ENCODE measurements around the gene CD300LB.
A peak's percentile ranks its signal among the peaks of the same experiment; 100 is the strongest.
"Not testable (repeated sequence)": the region's sequence is repeated elsewhere in the genome, so short reads cannot be mapped to it uniquely, and the experiment has no call there.

The CD300LB gene

DNA sequence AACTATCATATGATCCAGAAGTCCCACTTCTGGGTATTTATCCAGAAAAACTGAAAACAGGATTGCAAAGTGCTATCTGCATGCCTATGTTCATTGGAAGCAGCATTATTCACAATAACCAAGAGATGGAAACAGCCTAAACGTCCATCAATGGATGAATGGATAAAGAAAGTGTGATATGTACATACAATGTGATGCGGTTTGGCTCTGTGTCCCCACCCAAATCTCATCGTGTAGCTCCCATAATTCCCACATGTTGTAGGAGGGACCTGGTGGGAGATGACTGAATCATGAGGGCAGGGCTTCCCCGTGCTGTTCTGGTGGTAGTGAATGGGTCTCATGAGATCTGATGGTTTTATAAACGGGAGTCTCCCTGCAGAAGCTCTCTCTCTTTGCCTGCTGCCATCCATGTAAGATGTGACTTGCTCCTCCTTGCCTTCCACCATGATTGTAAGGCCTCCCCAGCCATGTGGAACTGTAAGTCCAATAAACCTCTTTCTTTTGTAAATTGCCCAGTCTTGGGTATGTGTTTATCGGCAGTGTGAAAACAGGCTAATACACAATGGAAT lies 12.8 kb downstream of the CD300LB start:
- H3K4me3 ChIP-seq (ENCODE audit: insufficient read depth, low read depth, low read length); H3K4me1 ChIP-seq (ENCODE audit: control insufficient read depth, insufficient read depth, low read length); H3K27ac ChIP-seq (ENCODE audit: insufficient read depth, low read depth, low read length, poor library complexity, severe bottlenecking); H3K9me3 ChIP-seq (ENCODE audit: control insufficient read depth, low read length); H3K36me3 ChIP-seq (ENCODE audit: control insufficient read depth, insufficient read depth, low read length); H3K27me3 ChIP-seq (ENCODE audit: control insufficient read depth, insufficient read depth, low read length, poor library complexity, severe bottlenecking): not testable (repeated sequence)
- 85 to 88% methylated on average over 6 of the region's 6 CpGs for WGBS, 2 experiments

DNA sequence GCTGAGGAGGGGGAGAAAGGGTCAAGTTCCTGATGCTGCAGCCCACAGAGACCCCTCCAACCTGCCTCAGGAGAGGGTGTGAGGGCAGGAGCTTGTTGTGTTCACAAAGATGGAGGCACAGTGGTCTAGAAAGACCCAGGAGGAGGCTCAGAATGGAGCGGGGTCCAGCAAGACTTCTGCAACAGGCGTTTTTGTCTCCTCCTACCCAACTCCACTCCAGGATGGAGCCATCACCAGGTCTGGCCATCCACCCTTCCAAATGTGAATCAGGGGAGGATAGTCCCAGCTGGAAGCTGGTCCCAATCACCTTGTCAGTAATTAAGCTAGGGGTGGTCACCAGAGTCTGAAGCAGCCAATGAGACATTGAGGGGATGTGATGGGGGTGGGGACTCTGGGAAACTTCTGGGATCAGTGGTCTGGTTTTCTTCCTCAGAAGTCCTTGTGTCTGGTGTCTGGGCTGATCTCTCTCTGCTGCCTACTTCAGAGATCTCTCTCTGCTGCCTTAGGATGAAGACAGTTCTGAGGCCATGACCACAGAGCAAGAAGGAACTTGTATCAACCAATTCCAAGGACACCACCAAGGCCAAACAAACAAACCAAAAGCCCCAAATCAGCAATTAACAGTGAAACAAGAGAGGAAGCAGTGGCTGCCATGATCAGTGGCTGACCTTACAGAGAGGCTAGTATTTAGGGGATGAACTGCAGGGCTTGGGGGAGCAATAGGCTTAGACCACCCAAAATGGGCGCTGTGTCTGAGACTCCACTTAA lies 14.5 kb downstream of the CD300LB start:
- no peaks in the 10 kb centered on the region for H3K9me3 ChIP-seq (ENCODE audit: control insufficient read depth, low read length)
- no peak overlapping the region for H3K27ac ChIP-seq (ENCODE audit: insufficient read depth, low read depth, low read length, poor library complexity, severe bottlenecking)
- H3K4me3 ChIP-seq (ENCODE audit: insufficient read depth, low read depth, low read length), result no peak overlapping the region
- no peaks in the 10 kb centered on the region for H3K27me3 ChIP-seq (ENCODE audit: control insufficient read depth, insufficient read depth, low read length, poor library complexity, severe bottlenecking)
- WGBS, 2 experiments, result 81 to 83% methylated on average over 3 of the region's 3 CpGs
- H3K36me3 ChIP-seq (ENCODE audit: control insufficient read depth, insufficient read depth, low read length), result no peaks in the 10 kb centered on the region
- H3K4me1 ChIP-seq (ENCODE audit: control insufficient read depth, insufficient read depth, low read length), result no peaks in the 10 kb centered on the region

DNA sequence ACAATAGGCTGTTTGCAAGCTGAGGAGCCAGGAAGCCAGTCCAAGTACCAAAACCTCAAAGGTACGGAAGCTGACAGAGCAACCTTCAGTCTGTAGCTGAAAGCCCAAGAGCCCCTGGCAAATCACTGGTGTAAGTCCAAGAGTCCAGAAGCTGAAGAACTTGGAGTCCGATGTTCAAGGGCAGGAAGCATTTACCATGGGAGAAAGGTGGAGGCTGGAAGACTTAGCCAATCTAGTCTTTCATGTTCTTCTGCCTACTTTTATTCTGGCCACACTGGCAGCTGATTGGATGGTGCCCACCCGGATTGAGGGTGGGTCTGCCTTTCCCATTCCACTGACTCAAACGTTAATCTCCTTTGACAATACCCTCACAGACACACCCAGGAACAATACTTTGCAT lies 15.3 kb downstream of the CD300LB start:
- Histone ChIP-seq H3K36me3 (ENCODE audit: control insufficient read depth, insufficient read depth, low read length) (no peaks in the 10 kb centered on the region), H3K27me3 (ENCODE audit: control insufficient read depth, insufficient read depth, low read length, poor library complexity, severe bottlenecking) (no peaks in the 10 kb centered on the region), H3K27ac (ENCODE audit: insufficient read depth, low read depth, low read length, poor library complexity, severe bottlenecking) (no peak overlapping the region), H3K9me3 (ENCODE audit: control insufficient read depth, low read length) (no peaks in the 10 kb centered on the region), H3K4me3 (ENCODE audit: insufficient read depth, low read depth, low read length) (no peak overlapping the region), H3K4me1 (ENCODE audit: control insufficient read depth, insufficient read depth, low read length) (no peaks in the 10 kb centered on the region)
- WGBS, 2 experiments, result 76 to 79% methylated on average over 4 of the region's 4 CpGs

DNA sequence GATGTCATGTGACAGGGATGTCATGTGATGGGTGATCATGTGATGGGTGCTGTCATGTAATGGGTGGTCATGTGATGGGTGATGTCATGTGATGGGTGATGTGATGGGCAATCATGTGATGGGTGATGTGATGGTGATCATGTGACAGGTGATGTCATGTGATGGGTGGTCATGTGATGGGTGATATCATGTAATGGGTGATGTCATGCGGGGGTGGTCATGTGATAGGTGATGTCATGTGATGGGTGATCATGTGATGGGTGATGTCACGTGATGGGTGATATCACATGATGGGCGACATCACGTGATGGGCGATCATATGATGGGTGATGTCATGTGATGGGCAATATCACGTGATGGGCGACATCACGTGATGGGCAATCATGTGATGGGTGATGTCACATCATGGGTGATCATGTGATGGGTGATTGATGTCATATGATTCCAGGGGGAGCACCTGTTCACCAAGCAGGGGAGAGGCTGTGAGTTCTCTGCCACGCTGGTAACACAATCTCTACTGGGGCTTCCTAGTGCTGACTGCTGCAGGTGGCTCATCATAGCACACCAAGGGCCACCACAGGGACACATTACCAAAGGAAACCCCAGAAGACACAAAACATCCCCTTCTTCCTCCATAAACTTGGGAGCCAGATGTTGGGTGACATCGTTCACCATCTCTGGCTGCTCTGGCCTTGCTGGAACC lies 16.5 kb downstream of the CD300LB start:
- no peaks in the 10 kb centered on the region for H3K27me3 ChIP-seq (ENCODE audit: control insufficient read depth, insufficient read depth, low read length, poor library complexity, severe bottlenecking)
- H3K27ac ChIP-seq (ENCODE audit: insufficient read depth, low read depth, low read length, poor library complexity, severe bottlenecking), result no peak overlapping the region
- no peaks in the 10 kb centered on the region for H3K9me3 ChIP-seq (ENCODE audit: control insufficient read depth, low read length)
- 91 to 94% methylated on average over 10 of the region's 10 CpGs for WGBS, 2 experiments
- H3K4me1 ChIP-seq (ENCODE audit: control insufficient read depth, insufficient read depth, low read length), result no peaks in the 10 kb centered on the region
- H3K36me3 ChIP-seq (ENCODE audit: control insufficient read depth, insufficient read depth, low read length), result no peaks in the 10 kb centered on the region
- H3K4me3 ChIP-seq (ENCODE audit: insufficient read depth, low read depth, low read length), result no peak overlapping the region

DNA sequence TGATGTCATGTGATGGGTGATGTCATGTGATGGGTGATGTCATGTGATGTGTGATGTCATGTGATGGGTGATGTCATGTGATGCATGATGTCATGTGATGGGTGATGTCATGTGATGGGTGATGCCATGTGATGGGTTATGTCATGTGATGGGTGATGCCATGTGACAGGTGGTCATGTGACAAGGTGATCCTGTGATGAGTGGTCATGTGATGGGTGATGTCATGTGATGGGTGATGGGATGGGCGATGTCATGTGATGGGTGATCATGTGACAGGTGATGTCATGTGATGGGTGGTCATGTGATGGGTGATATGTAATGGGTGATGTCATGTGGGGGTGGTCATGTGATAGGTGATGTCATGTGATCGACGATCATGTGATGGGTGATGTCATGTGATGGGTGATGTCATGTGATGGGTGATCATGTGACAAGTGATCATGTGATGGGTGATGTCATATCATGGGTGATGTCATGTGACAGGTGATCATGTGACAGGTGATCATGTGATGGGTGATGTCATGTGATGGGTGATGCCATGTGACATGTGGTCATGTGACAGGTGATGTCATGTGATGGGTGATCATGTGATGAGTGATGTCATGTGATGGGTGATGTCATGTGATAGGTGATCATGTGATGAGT lies 17.2 kb downstream of the CD300LB start:
- H3K4me3 ChIP-seq (ENCODE audit: insufficient read depth, low read depth, low read length), result no peak overlapping the region
- no peaks in the 10 kb centered on the region for H3K4me1 ChIP-seq (ENCODE audit: control insufficient read depth, insufficient read depth, low read length)
- no peaks in the 10 kb centered on the region for H3K36me3 ChIP-seq (ENCODE audit: control insufficient read depth, insufficient read depth, low read length)
- WGBS, 2 experiments, result 93 to 96% methylated on average over 3 of the region's 3 CpGs
- no peaks in the 10 kb centered on the region for H3K27me3 ChIP-seq (ENCODE audit: control insufficient read depth, insufficient read depth, low read length, poor library complexity, severe bottlenecking)
- H3K27ac ChIP-seq (ENCODE audit: insufficient read depth, low read depth, low read length, poor library complexity, severe bottlenecking), result peak overlapping the region; percentile 28
- H3K9me3 ChIP-seq (ENCODE audit: control insufficient read depth, low read length), result no peaks in the 10 kb centered on the region

DNA sequence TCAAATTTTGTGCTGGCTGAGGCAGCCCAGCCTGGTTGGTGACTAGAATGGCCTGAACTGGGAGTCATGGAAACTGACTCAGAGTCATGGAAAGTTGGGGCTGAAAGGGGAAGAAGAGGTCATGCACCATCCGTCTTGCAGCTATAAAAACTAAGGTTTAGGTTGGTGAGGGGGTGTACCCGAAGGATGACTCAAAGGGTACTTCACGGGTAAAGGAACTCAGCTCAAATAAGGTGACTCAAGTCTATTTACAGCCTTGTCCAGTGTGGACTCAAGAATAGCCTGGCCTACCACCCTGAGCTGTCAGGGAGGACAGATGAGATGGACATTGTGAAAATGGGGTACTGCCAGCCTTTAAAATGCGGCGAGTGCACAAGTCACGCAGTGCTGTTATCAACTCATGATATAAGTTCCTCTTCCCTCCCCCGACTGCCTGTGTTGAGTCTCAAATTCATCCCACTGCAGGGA lies 18.6 kb downstream of the CD300LB start:
- Histone ChIP-seq H3K27me3 (ENCODE audit: control insufficient read depth, insufficient read depth, low read length, poor library complexity, severe bottlenecking) (no peaks in the 10 kb centered on the region), H3K27ac (ENCODE audit: insufficient read depth, low read depth, low read length, poor library complexity, severe bottlenecking) (no peak overlapping the region), H3K4me1 (ENCODE audit: control insufficient read depth, insufficient read depth, low read length) (no peaks in the 10 kb centered on the region), H3K4me3 (ENCODE audit: insufficient read depth, low read depth, low read length) (no peak overlapping the region), H3K9me3 (ENCODE audit: control insufficient read depth, low read length) (no peaks in the 10 kb centered on the region), H3K36me3 (ENCODE audit: control insufficient read depth, insufficient read depth, low read length) (no peaks in the 10 kb centered on the region)
- WGBS, 2 experiments, result 91 to 94% methylated on average over 7 of the region's 7 CpGs

DNA sequence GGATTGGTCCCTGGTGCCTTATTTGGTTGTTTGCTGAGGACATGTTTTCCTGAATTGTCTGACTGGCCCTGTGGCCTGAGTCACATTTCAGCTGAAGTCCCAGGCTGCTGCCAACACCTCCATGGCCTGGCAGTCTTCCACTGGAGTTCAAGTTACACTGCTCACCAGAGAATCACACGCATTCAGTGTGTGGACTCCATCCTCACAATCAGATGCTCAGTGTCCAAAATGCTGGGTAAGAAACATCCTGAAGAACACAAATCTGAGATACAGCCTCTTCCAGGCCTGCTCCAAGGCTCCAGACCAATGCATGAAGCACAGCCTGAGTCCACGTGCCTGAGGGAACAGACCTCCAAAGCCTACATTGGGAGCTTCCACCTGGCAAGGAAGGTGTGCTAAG lies 19.2 kb downstream of the CD300LB start:
- Histone ChIP-seq H3K4me3 (ENCODE audit: insufficient read depth, low read depth, low read length) (no peak overlapping the region), H3K27me3 (ENCODE audit: control insufficient read depth, insufficient read depth, low read length, poor library complexity, severe bottlenecking) (no peaks in the 10 kb centered on the region), H3K9me3 (ENCODE audit: control insufficient read depth, low read length) (no peaks in the 10 kb centered on the region), H3K27ac (ENCODE audit: insufficient read depth, low read depth, low read length, poor library complexity, severe bottlenecking) (no peak overlapping the region), H3K4me1 (ENCODE audit: control insufficient read depth, insufficient read depth, low read length) (no peaks in the 10 kb centered on the region), H3K36me3 (ENCODE audit: control insufficient read depth, insufficient read depth, low read length) (no peaks in the 10 kb centered on the region)
- WGBS, 2 experiments, result 81 to 91% methylated on average over 2 of the region's 2 CpGs

DNA sequence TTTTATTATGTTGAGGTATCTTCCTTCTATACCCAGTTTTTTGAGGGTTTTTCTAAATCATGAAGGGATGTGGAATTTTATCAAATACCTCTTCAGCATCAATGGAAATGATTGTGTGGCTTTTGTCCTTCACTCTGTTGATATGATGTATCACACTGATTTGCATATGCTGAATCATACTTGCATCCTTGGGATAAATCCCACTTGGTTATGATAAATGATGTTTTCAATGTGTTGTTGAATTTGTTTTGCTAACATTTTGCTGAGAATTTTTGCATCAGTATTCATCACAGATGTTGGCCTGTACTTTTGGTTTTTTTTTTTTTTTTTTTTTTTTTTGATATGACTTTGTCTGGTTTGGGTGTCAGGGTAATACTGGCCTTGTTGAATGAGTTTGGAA lies 23.1 kb downstream of the CD300LB start:
- no peak overlapping the region for H3K4me3 ChIP-seq (ENCODE audit: insufficient read depth, low read depth, low read length)

DNA sequence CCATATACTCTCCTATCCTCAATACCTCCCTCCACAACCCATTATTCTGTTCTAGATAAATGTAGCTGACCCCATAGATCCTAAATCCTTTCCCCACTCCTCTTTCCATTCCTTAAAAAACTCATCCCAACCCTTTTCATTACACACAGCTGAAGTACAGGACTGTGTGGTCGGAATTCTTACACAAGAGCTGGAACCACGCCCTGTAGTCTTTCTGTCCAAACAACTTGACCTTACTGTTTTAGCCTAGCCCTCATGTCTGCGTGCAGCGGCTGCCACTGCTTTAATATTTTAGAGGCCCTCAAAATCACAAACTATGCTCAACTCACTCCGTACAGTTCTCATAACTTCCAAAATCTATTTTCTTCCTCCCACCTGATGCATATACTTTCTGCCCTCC lies 27.3 kb downstream of the CD300LB start:
- not testable (repeated sequence) for H3K27me3 ChIP-seq (ENCODE audit: control insufficient read depth, insufficient read depth, low read length, poor library complexity, severe bottlenecking); H3K36me3 ChIP-seq (ENCODE audit: control insufficient read depth, insufficient read depth, low read length); H3K4me1 ChIP-seq (ENCODE audit: control insufficient read depth, insufficient read depth, low read length); H3K27ac ChIP-seq (ENCODE audit: insufficient read depth, low read depth, low read length, poor library complexity, severe bottlenecking); H3K9me3 ChIP-seq (ENCODE audit: control insufficient read depth, low read length); H3K4me3 ChIP-seq (ENCODE audit: insufficient read depth, low read depth, low read length)
- WGBS, 2 experiments, result 91 to 96% methylated on average over 5 of the region's 5 CpGs

More for the DNA sequence above, 23.1 kb downstream of the CD300LB start:
- no peak overlapping the region for H3K27ac ChIP-seq (ENCODE audit: insufficient read depth, low read depth, low read length, poor library complexity, severe bottlenecking)
- no peaks in the 10 kb centered on the region for H3K36me3 ChIP-seq (ENCODE audit: control insufficient read depth, insufficient read depth, low read length)
- H3K4me1 ChIP-seq (ENCODE audit: control insufficient read depth, insufficient read depth, low read length), result no peaks in the 10 kb centered on the region
- no peaks in the 10 kb centered on the region for H3K27me3 ChIP-seq (ENCODE audit: control insufficient read depth, insufficient read depth, low read length, poor library complexity, severe bottlenecking)
- H3K9me3 ChIP-seq (ENCODE audit: control insufficient read depth, low read length), result no peaks in the 10 kb centered on the region

DNA sequence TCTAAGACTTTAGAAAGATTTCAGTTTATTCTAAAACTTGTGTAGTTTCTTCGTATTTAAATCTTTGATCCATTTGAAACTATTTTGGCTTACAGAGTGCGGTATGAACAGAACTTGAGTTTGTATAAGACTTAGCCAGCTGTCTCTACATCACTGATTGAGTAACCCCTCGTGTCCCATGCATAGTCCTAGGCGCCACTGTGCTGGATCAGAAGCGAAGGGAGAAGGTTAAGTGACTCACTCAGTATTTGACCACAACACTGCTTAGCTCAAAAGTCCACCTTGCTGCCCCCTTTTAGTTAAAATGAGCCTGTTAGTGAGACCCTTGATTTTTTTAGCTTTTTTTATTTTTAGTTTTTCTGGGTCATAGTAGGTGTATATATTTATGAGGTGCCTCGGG lies 28.4 kb downstream of the CD300LB start:
- WGBS, 2 experiments, result 88% methylated on average over 6 of the region's 6 CpGs
- Histone ChIP-seq H3K27ac (ENCODE audit: insufficient read depth, low read depth, low read length, poor library complexity, severe bottlenecking) (no peak overlapping the region), H3K4me3 (ENCODE audit: insufficient read depth, low read depth, low read length) (no peak overlapping the region), H3K36me3 (ENCODE audit: control insufficient read depth, insufficient read depth, low read length) (no peaks in the 10 kb centered on the region), H3K27me3 (ENCODE audit: control insufficient read depth, insufficient read depth, low read length, poor library complexity, severe bottlenecking) (no peaks in the 10 kb centered on the region), H3K4me1 (ENCODE audit: control insufficient read depth, insufficient read depth, low read length) (no peaks in the 10 kb centered on the region), H3K9me3 (ENCODE audit: control insufficient read depth, low read length) (no peaks in the 10 kb centered on the region)

Measured in ectodermal cell (in vitro differentiated cells).